Common myeloid progenitor, CD34-positive (primary cell): Measurements from ENCODE around the gene RER1.

Experiments used
- CTCF ChIA-PET: fragments of 350-600 bp; sonication (Branson Sonifier 250); formaldehyde crosslinking; loops from one replicate; lab custom pipeline; 2021; ENCODE audit warnings: antibody characterized with exemption; lab: Charles Lee
- POLR2A ChIA-PET: fragments of 350-600 bp; sonication (Branson Sonifier 250); formaldehyde crosslinking; loops from one replicate; lab custom pipeline; 2021; ENCODE audit warnings: antibody characterized with exemption; lab: Charles Lee
- DNase-seq, 3 donors: peaks; one replicate each; pipeline versions ENCODE4 v3.0.0 to v3.0.0-alpha.2; 2013
- H3K27ac ChIP-seq, 2 experiments: 1 replicate in 1 of 2; 2 replicates in 1 of 2; pipeline ENCODE4 v1.7.0; 2013; ENCODE audit warnings: inconsistent platforms in 2 of 2, low read length in 2 of 2, mild to moderate bottlenecking in 2 of 2, low read depth in 1 of 2, moderate library complexity in 1 of 2; ENCODE audit not compliant: severe bottlenecking in 2 of 2, insufficient read depth in 1 of 2, poor library complexity in 1 of 2
- H3K27me3 ChIP-seq, 5 experiments: replicated peaks in 2 of 5; 1 replicate in 3 of 5; 2 replicates in 2 of 5; pipeline versions ENCODE4 v1.6.1 to v1.7.0; 2013; ENCODE audit warnings: low read length in 4 of 5, mild to moderate bottlenecking in 2 of 5, moderate library complexity in 2 of 5, inconsistent platforms in 1 of 5; ENCODE audit not compliant: insufficient read depth in 5 of 5, control insufficient read depth in 4 of 5
- H3K36me3 ChIP-seq, 4 experiments: 1 replicate in 2 of 4; 2 replicates in 2 of 4; pipeline versions ENCODE4 v1.6.1 to v1.7.0; 2013; ENCODE audit warnings: low read length in 3 of 4, control low read depth in 1 of 4, mild to moderate bottlenecking in 1 of 4; ENCODE audit not compliant: control insufficient read depth in 4 of 4, insufficient read depth in 4 of 4
- H3K4me1 ChIP-seq, 4 experiments: 1 replicate in 3 of 4; 2 replicates in 1 of 4; pipeline versions ENCODE4 v1.6.1 to v1.7.1; 2013; ENCODE audit warnings: low read length in 3 of 4, mild to moderate bottlenecking in 3 of 4, control low read depth in 1 of 4, inconsistent platforms in 1 of 4, moderate library complexity in 1 of 4; ENCODE audit not compliant: control insufficient read depth in 4 of 4, insufficient read depth in 4 of 4; ENCODE audit errors: control extremely low read depth in 1 of 4
- H3K4me3 ChIP-seq, 7 experiments: 1 replicate in 4 of 7; 2 replicates in 3 of 7; pipeline versions ENCODE4 v1.5.1 to v1.7.0; 2013; ENCODE audit warnings: mild to moderate bottlenecking in 7 of 7, low read length in 6 of 7, moderate library complexity in 6 of 7, inconsistent platforms in 2 of 7, low read depth in 2 of 7, control low read depth in 1 of 7; ENCODE audit not compliant: insufficient read depth in 4 of 7, control insufficient read depth in 1 of 7; ENCODE audit errors: extremely low read depth in 1 of 7
- H3K9me3 ChIP-seq, 5 experiments: 1 replicate in 4 of 5; 2 replicates in 1 of 5; pipeline versions ENCODE4 v1.6.1 to v1.7.1; 2013; ENCODE audit warnings: low read length in 4 of 5, mild to moderate bottlenecking in 2 of 5, inconsistent platforms in 1 of 5, low read depth in 1 of 5, moderate library complexity in 1 of 5; ENCODE audit not compliant: control insufficient read depth in 4 of 5, insufficient read depth in 2 of 5; ENCODE audit errors: control extremely low read depth in 1 of 5
- WGBS: methylation state at CpG from one replicate; pipeline ENCODE4 v1.1.5; 2013; ENCODE audit not compliant: insufficient coverage; 5-methylcytosine and 5-hydroxymethylcytosine counted together

RER1 gene

GRCh38 chr1:2345297-2346075 lies 46.2 kb upstream of the RER1 start:
- CTCF ChIA-PET = no interaction called here
- Histone ChIP-seq H3K36me3 (no peaks in the 10 kb centered on the region), H3K9me3 (no peaks in the 10 kb centered on the region), H3K4me1 (no peaks in the 10 kb centered on the region), H3K27ac (no peak overlapping the region), H3K27me3 (no peaks in the 10 kb centered on the region), H3K4me3 (no peak overlapping the region)
- DNase-seq = peak; percentile 20 to 71 (median 39)
- POLR2A ChIA-PET = no interaction called here
- 89% methylated on average over 21 of the region's 24 CpGs for WGBS

DNA sequence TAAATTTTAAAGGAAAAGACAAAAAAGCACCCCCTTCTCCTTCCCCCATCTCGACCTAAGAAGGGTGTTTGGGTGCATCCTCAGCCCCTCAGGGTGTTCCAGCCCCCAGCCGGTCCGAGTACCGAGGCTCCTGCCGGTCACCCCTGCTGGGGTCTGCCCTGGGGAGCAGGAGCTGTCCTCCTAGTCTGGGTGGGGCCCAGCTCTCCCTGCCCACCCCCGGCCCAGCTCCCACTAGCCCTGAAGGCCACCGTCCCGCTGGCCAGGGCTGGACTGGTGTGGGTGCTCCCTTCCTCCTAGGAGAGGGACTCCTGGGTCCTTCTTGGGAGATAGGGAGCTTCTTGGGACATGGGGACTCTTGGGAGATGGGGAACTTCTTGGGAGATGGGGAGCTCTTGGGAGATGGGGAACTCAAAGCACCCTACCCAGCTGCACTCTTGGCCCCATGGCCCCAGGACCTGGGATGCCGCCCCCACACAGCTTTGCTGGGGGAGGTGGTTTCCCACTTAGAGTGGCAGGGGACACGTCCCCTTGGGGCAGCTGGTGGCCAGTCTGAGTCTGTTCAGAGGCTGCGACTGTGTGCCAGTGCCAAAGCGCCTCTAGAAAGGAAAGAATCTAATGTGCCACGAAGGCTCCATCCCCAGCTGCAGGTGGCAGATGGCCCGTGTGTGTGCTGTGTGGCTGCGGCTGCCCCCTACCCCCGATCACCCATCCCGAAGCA lies 44.8 kb upstream of the RER1 start:
- CTCF ChIA-PET = interaction anchor here (0.6 kb wide), 1 partner anchor 11 kb away, joined by 3 read pairs; no protein-coding TSS in a partner anchor
- Histone ChIP-seq H3K4me1 (no peaks in the 10 kb centered on the region), H3K4me3 (no peak overlapping the region), H3K36me3 (no peaks in the 10 kb centered on the region), H3K27ac (no peak overlapping the region), H3K9me3 (no peaks in the 10 kb centered on the region), H3K27me3 (no peaks in the 10 kb centered on the region)
- 91% methylated on average over 15 of the region's 17 CpGs for WGBS
- POLR2A ChIA-PET = no interaction called here
- no peak for DNase-seq

- no peak for DNase-seq
- Histone ChIP-seq H3K4me1 (no peaks in the 10 kb centered on the region), H3K4me3 (no peak overlapping the region), H3K36me3 (no peaks in the 10 kb centered on the region), H3K9me3 (no peaks in the 10 kb centered on the region), H3K27ac (no peak overlapping the region), H3K27me3 (no peaks in the 10 kb centered on the region)
- WGBS = 99% methylated on average over 9 of the region's 13 CpGs
- POLR2A ChIA-PET = no interaction called here
- CTCF ChIA-PET = interaction anchor here (0.6 kb wide), 1 partner anchor 11 kb away, joined by 3 read pairs; no protein-coding TSS in a partner anchor
Measured at GRCh38 chr1:2347409-2347785, 44.2 kb upstream of the RER1 start.

- Histone ChIP-seq H3K4me1 (no peaks in the 10 kb centered on the region), H3K27ac (no peak overlapping the region), H3K27me3 (no peaks in the 10 kb centered on the region), H3K9me3 (no peaks in the 10 kb centered on the region), H3K36me3 (no peaks in the 10 kb centered on the region), H3K4me3 (no peak overlapping the region)
- DNase-seq = no peak
- 97% methylated on average over 22 of the region's 23 CpGs for WGBS
- POLR2A ChIA-PET = no interaction called here
- CTCF ChIA-PET = no interaction called here
Measured at GRCh38 chr1:2347896-2348295, 43.7 kb upstream of the RER1 start.

- Histone ChIP-seq H3K9me3 (no peaks in the 10 kb centered on the region), H3K4me1 (no peaks in the 10 kb centered on the region), H3K36me3 (no peaks in the 10 kb centered on the region), H3K4me3 (no peak overlapping the region), H3K27me3 (no peaks in the 10 kb centered on the region), H3K27ac (no peak overlapping the region)
- ChIA-PET POLR2A (no interaction called here), CTCF (no interaction called here)
- WGBS = 94% methylated on average over 53 of the region's 59 CpGs
- no peak for DNase-seq
Measured at GRCh38 chr1:2348346-2349325, 43.0 kb upstream of the RER1 start.

DNA sequence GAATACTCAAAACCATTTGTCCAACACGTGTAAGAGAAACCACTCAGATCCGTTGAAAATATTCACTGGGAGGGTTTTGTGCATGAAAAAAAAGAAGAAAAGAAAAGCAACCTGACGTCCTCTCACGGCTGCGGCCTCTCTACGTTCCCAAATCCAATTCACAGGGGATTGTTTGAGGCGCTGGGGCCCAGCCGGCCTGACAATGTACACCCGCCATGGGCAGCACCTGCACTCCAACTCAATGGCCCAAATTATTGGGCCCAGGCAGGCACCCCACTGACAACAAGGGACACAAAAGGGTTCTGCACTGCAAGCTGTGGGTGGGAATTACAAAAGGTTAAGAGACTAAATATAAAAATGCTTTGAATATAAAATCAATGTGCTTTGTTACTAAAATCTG lies 41.8 kb upstream of the RER1 start:
- no peak overlapping the region for H3K4me3 ChIP-seq
- CTCF ChIA-PET = no interaction called here
- no peaks in the 10 kb centered on the region for H3K4me1 ChIP-seq
- no peaks in the 10 kb centered on the region for H3K27me3 ChIP-seq
- 100% methylated on average over 9 of the region's 9 CpGs for WGBS
- POLR2A ChIA-PET = no interaction called here
- no peak overlapping the region for H3K27ac ChIP-seq
- DNase-seq = no peak
- no peaks in the 10 kb centered on the region for H3K36me3 ChIP-seq
- no peaks in the 10 kb centered on the region for H3K9me3 ChIP-seq
